ENCODE measurements around the gene BTLA.
"Not testable (repeated sequence)": the region's sequence is repeated elsewhere in the genome, so short reads cannot be mapped to it uniquely, and the experiment has no call there.

The BTLA gene

GRCh38 chr3:112498914-112499711, at the start of gene BTLA:
TSS of gene BTLA (minus strand) at chr3:112499472. CDS start at chr3:112499358, 114 bp downstream.
- no peak for DNase-seq

GRCh38 chr3:112546216-112546759, 47.0 kb upstream of the BTLA start:
- no peak for DNase-seq

- no peak for DNase-seq
These were observed 40.8 kb upstream of the BTLA start for GRCh38 chr3:112539825-112540650.

- DNase-seq: no peak
These were observed 32.1 kb upstream of the BTLA start for GRCh38 chr3:112531358-112531781.

- no peak for DNase-seq
These were observed 31.3 kb upstream of the BTLA start for GRCh38 chr3:112530573-112530972.

GRCh38 chr3:112524127-112524526, 24.9 kb upstream of the BTLA start:
- not testable (repeated sequence) for DNase-seq

- no peak for DNase-seq
These were observed 20.2 kb upstream of the BTLA start for GRCh38 chr3:112519424-112520001.

- DNase-seq: not testable (repeated sequence)
These were observed 19.7 kb upstream of the BTLA start for GRCh38 chr3:112518970-112519369.

- DNase-seq: no peak
These were observed 15.4 kb upstream of the BTLA start for GRCh38 chr3:112514527-112515128.

GRCh38 chr3:112512320-112512719, 13.0 kb upstream of the BTLA start:
- DNase-seq: no peak

GRCh38 chr3:112508860-112509259, 9.6 kb upstream of the BTLA start:
- no peak for DNase-seq

- no peak for DNase-seq
These were observed 9.0 kb upstream of the BTLA start for GRCh38 chr3:112508261-112508660.

- DNase-seq: no peak
These were observed 6.6 kb upstream of the BTLA start for GRCh38 chr3:112505907-112506306.

- no peak for DNase-seq
These were observed 4.9 kb upstream of the BTLA start for GRCh38 chr3:112504123-112504522.

GRCh38 chr3:112503304-112503972, 4.2 kb upstream of the BTLA start:
- DNase-seq: no peak

GRCh38 chr3:112500621-112501020, 1.3 kb upstream of the BTLA start:
- DNase-seq: no peak

GRCh38 chr3:112497897-112498548, 1.2 kb downstream of the BTLA start:
- DNase-seq: no peak

- no peak for DNase-seq
These were observed 2.8 kb downstream of the BTLA start for GRCh38 chr3:112496366-112497067.

GRCh38 chr3:112494448-112494767, 4.9 kb downstream of the BTLA start:
- not testable (repeated sequence) for DNase-seq

- DNase-seq: no peak
These were observed 7.1 kb downstream of the BTLA start for GRCh38 chr3:112492124-112492523.

GRCh38 chr3:112491373-112491772, 7.9 kb downstream of the BTLA start:
- no peak for DNase-seq
